Tibial artery (tissue), 4 donors: ENCODE results near the gene PRKCD.

Experiments
- DNase-seq, 2 donors: peaks; one replicate each; pipeline ENCODE4 v3.0.0-alpha.2; 2019
- H3K27ac ChIP-seq, 2 donors: fragments of 200-600 bp; sonication (generic) in 1 of 2; 1 replicate in 1 of 2; 2 replicates in 1 of 2; pipeline ENCODE4 v1.5.1; 2018 to 2019; ENCODE audit warnings: mild to moderate bottlenecking in 1 of 2
- H3K27me3 ChIP-seq, 2 donors: fragments of 200-600 bp; sonication (generic) in 1 of 2; one replicate each; pipeline versions ENCODE4 v1.5.1 to v1.6.0; 2016 to 2019
- H3K36me3 ChIP-seq, 3 donors: fragments of 200-600 bp; sonication (generic) in 2 of 3; one replicate each; pipeline ENCODE4 v1.5.1; 2016 to 2019; ENCODE audit warnings: mild to moderate bottlenecking in 2 of 3
- H3K4me1 ChIP-seq, 4 donors: fragments of 200-600 bp; sonication (generic) in 2 of 4; 1 replicate in 3 of 4; 2 replicates in 1 of 4; pipeline ENCODE4 v1.5.1; 2016 to 2019
- H3K4me3 ChIP-seq, 2 donors: fragments of 200-600 bp; sonication (generic) in 1 of 2; 1 replicate in 1 of 2; 2 replicates in 1 of 2; pipeline ENCODE4 v1.5.1; 2018 to 2019; ENCODE audit warnings: mild to moderate bottlenecking in 2 of 2
- H3K9me3 ChIP-seq, 3 donors: fragments of 200-600 bp; sonication (generic) in 1 of 3; one replicate each; pipeline ENCODE4 v1.5.1; 2016 to 2019
- intact Hi-C: fragments of 100-400 bp; cut with DNase I; formaldehyde crosslinking; loops from one replicate; pipeline ENCODE4 v1.15.0; 2023; ENCODE audit warnings: low total_unique reads
- TF ChIP-seq, protein P1 (sequence below), 2 experiments: fragments of 200-600 bp in 1 of 2; fragments of 450-650 bp in 1 of 2; IDR thresholded peaks; one replicate each; pipeline ENCODE4 v1.5.1; 2017 to 2019; ENCODE audit warnings: antibody characterized with exemption in 2 of 2, mild to moderate bottlenecking in 1 of 2, moderate library complexity in 1 of 2

PRKCD gene

DNA sequence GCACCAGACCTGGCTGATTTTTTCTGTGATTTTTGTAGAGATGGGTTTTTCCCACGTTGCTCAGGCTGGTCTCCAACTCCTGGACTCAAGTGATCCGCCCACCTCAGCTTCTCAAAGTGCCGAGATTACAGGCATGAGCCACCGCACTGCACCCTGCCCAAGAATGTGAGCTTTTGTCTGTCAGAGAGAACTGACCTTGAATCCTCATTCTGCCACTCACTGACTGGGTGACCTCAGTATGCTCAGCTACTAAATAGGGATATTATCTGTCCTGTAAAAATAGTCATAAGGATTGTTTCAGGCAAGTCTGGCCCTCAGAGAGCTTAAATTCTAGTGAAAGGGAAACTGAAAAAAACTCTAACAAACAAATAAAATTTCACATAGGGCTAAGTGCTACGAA is 28.7 kb upstream of the PRKCD start:
- H3K9me3 ChIP-seq: no peaks in the 10 kb centered on the region
- H3K36me3 ChIP-seq: no peaks in the 10 kb centered on the region
- no peak overlapping the region for H3K4me3 ChIP-seq
- intact Hi-C loops: no loop called here
- TF ChIP-seq, protein P1, sequence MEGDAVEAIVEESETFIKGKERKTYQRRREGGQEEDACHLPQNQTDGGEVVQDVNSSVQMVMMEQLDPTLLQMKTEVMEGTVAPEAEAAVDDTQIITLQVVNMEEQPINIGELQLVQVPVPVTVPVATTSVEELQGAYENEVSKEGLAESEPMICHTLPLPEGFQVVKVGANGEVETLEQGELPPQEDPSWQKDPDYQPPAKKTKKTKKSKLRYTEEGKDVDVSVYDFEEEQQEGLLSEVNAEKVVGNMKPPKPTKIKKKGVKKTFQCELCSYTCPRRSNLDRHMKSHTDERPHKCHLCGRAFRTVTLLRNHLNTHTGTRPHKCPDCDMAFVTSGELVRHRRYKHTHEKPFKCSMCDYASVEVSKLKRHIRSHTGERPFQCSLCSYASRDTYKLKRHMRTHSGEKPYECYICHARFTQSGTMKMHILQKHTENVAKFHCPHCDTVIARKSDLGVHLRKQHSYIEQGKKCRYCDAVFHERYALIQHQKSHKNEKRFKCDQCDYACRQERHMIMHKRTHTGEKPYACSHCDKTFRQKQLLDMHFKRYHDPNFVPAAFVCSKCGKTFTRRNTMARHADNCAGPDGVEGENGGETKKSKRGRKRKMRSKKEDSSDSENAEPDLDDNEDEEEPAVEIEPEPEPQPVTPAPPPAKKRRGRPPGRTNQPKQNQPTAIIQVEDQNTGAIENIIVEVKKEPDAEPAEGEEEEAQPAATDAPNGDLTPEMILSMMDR (IDR thresholded peaks at IDR 0.05): no peak
- no peak for DNase-seq
- peaks cover 0 to 21% (median 11%) of the 10 kb centered on the region in 4 donors for H3K4me1 ChIP-seq
- no peaks in the 10 kb centered on the region for H3K27me3 ChIP-seq
- H3K27ac ChIP-seq: no peak overlapping the region

DNA sequence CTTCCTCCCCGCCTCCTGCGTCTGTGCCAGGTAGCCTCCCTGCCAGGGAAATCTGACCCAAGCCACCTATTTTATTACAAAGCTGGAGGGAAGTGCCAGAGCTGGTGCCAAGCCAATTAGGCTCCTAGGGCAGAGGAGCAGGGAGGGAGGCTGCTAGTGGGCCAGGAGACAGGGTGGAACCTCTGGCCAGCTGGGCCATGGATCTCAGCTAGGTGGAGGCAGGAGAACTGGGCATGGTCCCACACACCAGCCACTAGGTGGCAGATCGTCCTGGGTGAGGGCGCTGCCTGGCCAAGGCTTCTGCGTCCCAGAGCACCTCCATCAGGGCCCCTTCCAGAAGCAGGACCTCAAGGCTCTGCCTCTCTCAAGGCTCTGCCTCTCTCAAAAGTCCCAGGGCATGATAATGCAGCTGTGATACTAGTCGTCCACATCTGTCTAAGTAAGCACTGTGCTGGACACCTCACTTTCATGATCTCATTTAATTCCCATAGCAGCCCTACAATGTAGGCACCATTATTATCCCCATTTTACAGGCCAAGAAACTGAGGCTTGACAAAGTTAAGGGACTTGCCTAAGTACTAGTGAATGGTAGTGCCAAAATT is 26.3 kb upstream of the PRKCD start:
- TF ChIP-seq, protein P1 (IDR thresholded peaks at IDR 0.05): peak; percentile 75 to 80
- Histone ChIP-seq H3K9me3 (no peaks in the 10 kb centered on the region), H3K36me3 (no peaks in the 10 kb centered on the region), H3K4me3 (no peak overlapping the region), H3K27me3 (no peaks in the 10 kb centered on the region), H3K27ac (no peak overlapping the region), H3K4me1 (peaks cover 0 to 16% (median 6%) of the 10 kb centered on the region in 4 donors)
- DNase-seq: peak; percentile 66 to 85
- intact Hi-C loops: loop anchor here (1.0 to 2.0 kb wide), 2 partner anchors 26 to 62 kb away; partner anchors contain the start of gene PRKCD

DNA sequence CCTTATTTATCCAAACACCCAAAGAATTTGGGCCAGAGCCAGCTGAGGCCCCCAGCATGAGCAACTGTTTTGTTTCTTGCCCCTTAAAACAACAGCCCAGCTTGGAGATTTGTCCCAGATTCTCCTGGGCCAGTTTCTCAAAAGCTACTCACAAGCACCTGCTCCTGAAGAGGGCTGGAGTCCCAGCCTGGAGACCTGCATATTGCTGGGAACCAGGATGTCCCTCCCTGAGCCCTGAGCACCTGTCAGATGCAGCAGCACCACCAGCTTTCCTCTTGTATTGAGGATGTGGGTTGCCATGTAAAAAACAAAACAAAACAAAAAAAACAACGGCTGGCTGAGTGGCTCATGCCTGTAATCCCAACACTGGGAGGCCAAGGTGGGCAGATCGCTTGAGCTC is 23.8 kb upstream of the PRKCD start:
- TF ChIP-seq, protein P1 (IDR thresholded peaks at IDR 0.05): no peak
- Histone ChIP-seq H3K4me3 (no peak overlapping the region), H3K27ac (no peak overlapping the region), H3K4me1 (peaks cover 0 to 22% (median 15%) of the 10 kb centered on the region in 4 donors), H3K36me3 (no peaks in the 10 kb centered on the region), H3K27me3 (no peaks in the 10 kb centered on the region), H3K9me3 (no peaks in the 10 kb centered on the region)
- DNase-seq: no peak
- intact Hi-C loops: no loop called here

DNA sequence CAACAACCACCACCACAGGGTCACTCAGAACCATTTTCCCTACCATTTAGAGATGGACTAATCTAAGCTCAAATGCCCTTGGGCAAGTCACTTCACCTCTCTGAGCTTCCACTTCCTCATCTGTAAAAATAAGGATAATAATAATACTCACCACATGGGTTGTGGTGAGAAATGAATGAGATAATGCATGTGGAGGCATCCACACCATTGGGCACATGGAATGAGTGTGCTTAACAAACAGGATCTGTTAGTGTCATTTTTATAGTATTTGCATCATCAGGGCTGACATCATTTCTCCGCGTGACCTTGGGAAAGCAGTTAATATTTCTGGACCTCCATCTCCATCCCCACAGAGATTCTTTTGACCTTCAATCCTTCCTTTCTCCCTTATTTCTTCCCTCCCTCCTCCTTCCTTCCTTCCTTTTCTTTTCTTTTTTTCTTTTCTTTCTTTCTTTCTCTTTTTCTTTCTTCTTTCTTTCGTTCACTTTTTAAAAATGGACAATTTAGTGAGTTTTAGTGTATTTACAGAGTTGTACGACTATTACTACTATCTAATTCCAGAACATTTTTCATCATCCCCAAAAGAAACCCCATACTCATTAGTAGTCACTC is 23.1 kb upstream of the PRKCD start:
- H3K27ac ChIP-seq: no peak overlapping the region
- no peaks in the 10 kb centered on the region for H3K27me3 ChIP-seq
- DNase-seq: no peak
- TF ChIP-seq, protein P1 (IDR thresholded peaks at IDR 0.05): no peak
- intact Hi-C loops: no loop called here
- H3K4me1 ChIP-seq: peaks cover 0 to 22% (median 15%) of the 10 kb centered on the region in 4 donors
- H3K4me3 ChIP-seq: no peak overlapping the region
- H3K36me3 ChIP-seq: no peaks in the 10 kb centered on the region
- H3K9me3 ChIP-seq: no peaks in the 10 kb centered on the region

DNA sequence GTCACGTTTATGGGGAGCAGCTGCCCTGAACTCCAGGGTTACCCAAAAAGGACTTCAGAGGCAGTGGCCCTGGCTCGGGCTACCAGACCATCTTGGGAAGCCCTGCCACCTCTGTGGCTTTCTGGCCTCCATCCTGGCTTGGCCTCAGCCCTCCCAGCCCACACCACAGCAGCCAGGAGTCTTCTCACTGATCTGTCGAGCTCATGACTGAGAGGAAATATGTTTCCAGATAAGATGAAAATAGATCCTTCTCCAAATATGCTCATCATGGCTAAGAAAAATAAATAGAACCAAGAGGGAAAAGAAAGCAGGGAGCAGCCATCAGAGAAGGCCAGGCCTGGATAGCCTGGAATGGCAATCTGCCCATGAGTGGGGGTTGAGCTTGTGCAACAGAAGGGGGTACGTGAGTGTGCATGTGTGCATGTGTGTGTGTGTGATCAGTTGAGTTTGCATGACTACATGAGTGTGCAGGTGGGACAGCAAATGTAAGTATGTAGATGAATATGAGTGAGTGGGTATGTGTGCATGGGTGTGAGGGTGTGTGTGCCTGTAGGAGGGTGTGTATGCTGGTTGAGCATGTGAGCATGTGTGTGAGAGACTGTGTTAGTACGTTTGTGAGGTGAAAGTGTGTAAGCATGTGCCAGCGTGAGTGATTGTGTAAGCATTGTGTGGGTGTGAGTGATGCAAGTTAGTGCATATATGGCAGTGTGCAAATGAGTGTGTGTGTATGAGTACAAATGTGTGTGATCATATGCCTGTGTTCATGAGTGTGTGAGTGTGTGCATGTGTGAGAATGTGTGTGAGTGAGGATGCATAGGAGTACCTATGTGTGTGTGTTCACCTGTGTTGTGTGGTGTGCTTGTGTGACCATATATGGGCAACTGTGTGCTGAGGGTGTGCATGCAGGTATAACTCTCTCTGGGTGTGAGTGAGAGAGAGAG is 20.8 kb upstream of the PRKCD start:
- no peaks in the 10 kb centered on the region for H3K36me3 ChIP-seq
- H3K4me1 ChIP-seq: peaks cover 0 to 22% (median 15%) of the 10 kb centered on the region in 4 donors
- TF ChIP-seq, protein P1 (IDR thresholded peaks at IDR 0.05): no peak
- no peak overlapping the region for H3K4me3 ChIP-seq
- no peaks in the 10 kb centered on the region for H3K9me3 ChIP-seq
- DNase-seq: no peak
- intact Hi-C loops: no loop called here
- H3K27ac ChIP-seq: peak overlapping the region in 1 of 2 donors; percentile 55
- H3K27me3 ChIP-seq: no peaks in the 10 kb centered on the region
